HepG2 (cell line): ENCODE results near the gene RB1. TPM values are rescaled to one million over a fixed set of nuclear protein-coding genes. Genes with fewer than 3 reads are reported as not detected.

Experiments used
- ATM ChIP-seq: fragments of 450-650 bp; IDR thresholded peaks from 2 replicates; pipeline ENCODE4 v1.7.1; 2017; ENCODE audit warnings: mild to moderate bottlenecking, borderline replicate concordance
- CCAR2 ChIP-seq: fragments of 200-400 bp; formaldehyde crosslinking; optimal IDR thresholded peaks from 2 replicates; pipeline ENCODE3; 2018; ENCODE audit warnings: low read depth, mild to moderate bottlenecking, low read length, moderate library complexity
- CREB1 ChIP-seq, 2 experiments: fragments of 450-650 bp in 1 of 2; IDR thresholded peaks; 2 replicates each; pipeline ENCODE4 v1.6.1; 2016 to 2017; ENCODE audit warnings: control low read depth in 1 of 2, mild to moderate bottlenecking in 1 of 2, missing compliant biosample characterization in 1 of 2, missing genetic modification characterization in 1 of 2
- EEA1 ChIP-seq: sonication (generic); formaldehyde crosslinking; IDR thresholded peaks from 2 replicates; pipeline ENCODE4 v1.5.1; 2020; ENCODE audit warnings: mild to moderate bottlenecking, missing genetic modification reagents, borderline replicate concordance
- EP300 ChIP-seq, 3 experiments: sonication (generic) in 1 of 3; formaldehyde crosslinking in 1 of 3; IDR thresholded peaks; 2 replicates each; pipeline versions ENCODE4 v1.5.1 to v1.6.1; 2011 to 2020; ENCODE audit warnings: low read depth in 2 of 3, low read length in 2 of 3, borderline replicate concordance in 1 of 3, improper control_type of control experiment in 1 of 3, mild to moderate bottlenecking in 1 of 3, missing genetic modification reagents in 1 of 3, moderate library complexity in 1 of 3
- HMG20B ChIP-seq: conservative IDR thresholded peaks from 2 replicates; pipeline ENCODE4 v1.6.1; 2016; ENCODE audit warnings: missing genetic modification reagents, missing compliant biosample characterization
- KLF12 ChIP-seq: sonication (generic); formaldehyde crosslinking; IDR thresholded peaks from 2 replicates; pipeline ENCODE4 v1.4.0; 2020; ENCODE audit warnings: missing genetic modification reagents, borderline replicate concordance
- MED1 ChIP-seq: sonication (generic); formaldehyde crosslinking; IDR thresholded peaks from 2 replicates; pipeline ENCODE4 v1.4.0; 2020; ENCODE audit warnings: missing genetic modification reagents
- NPAS2 ChIP-seq: sonication (generic); formaldehyde crosslinking; IDR thresholded peaks from 2 replicates; pipeline ENCODE4 v1.8.0; 2022; ENCODE audit warnings: mild to moderate bottlenecking, missing genetic modification reagents, borderline replicate concordance
- NR1H2 ChIP-seq: sonication (generic); formaldehyde crosslinking; IDR thresholded peaks from 2 replicates; pipeline ENCODE4 v1.8.1; 2022; ENCODE audit warnings: low read depth, missing genetic modification reagents, borderline replicate concordance
- POLR2G ChIP-seq: fragments of 200-400 bp; formaldehyde crosslinking; IDR thresholded peaks from 2 replicates; pipeline ENCODE4 v1.6.1; 2018; ENCODE audit warnings: mild to moderate bottlenecking, low read depth, low read length, moderate library complexity
- RORA ChIP-seq: sonication (generic); formaldehyde crosslinking; IDR thresholded peaks from 2 replicates; pipeline ENCODE4 v1.5.0; 2020; ENCODE audit warnings: mild to moderate bottlenecking, missing genetic modification reagents, moderate library complexity
- SNAPC2 ChIP-seq: sonication (generic); formaldehyde crosslinking; IDR thresholded peaks from 2 replicates; pipeline ENCODE4 v1.8.1; 2022; ENCODE audit warnings: mild to moderate bottlenecking, missing genetic modification reagents
- SOX6 ChIP-seq, 2 experiments: fragments of 450-650 bp in 1 of 2; sonication (generic) in 1 of 2; formaldehyde crosslinking in 1 of 2; IDR thresholded peaks; 2 replicates each; pipeline versions ENCODE4 v1.4.0 to v1.6.1; 2017 to 2020; ENCODE audit warnings: antibody characterized with exemption in 1 of 2, mild to moderate bottlenecking in 1 of 2, missing genetic modification reagents in 1 of 2
- SP1 ChIP-seq, 2 experiments: fragments of 450-650 bp in 1 of 2; sonication (generic) in 1 of 2; formaldehyde crosslinking in 1 of 2; IDR thresholded peaks; 2 replicates each; pipeline versions ENCODE4 v1.4.0 to v1.6.1; 2016 to 2020; ENCODE audit warnings: missing genetic modification reagents in 1 of 2
- YEATS2 ChIP-seq: sonication (generic); formaldehyde crosslinking; IDR thresholded peaks from 2 replicates; pipeline ENCODE4 v1.4.0; 2020; ENCODE audit warnings: missing genetic modification reagents, borderline replicate concordance
- ZNF615 ChIP-seq: sonication (generic); formaldehyde crosslinking; IDR thresholded peaks from 2 replicates; pipeline ENCODE4 v1.5.0; 2020; ENCODE audit warnings: mild to moderate bottlenecking, missing genetic modification reagents, borderline replicate concordance
- ZNF737 ChIP-seq: sonication (generic); formaldehyde crosslinking; IDR thresholded peaks from 2 replicates; pipeline ENCODE4 v1.5.0; 2020; ENCODE audit warnings: missing genetic modification reagents, mild to moderate bottlenecking, borderline replicate concordance
- polyA plus RNA-seq, 8 experiments: library from polyadenylated mRNA; depleted of rRNA in 3 of 8; stranded (reverse) in 7 of 8; unstranded in 1 of 8; fragments of >200 nt; fragmentation: Illumina TruSeq in 4 of 8; extraction: Trizol in 4 of 8; gene quantifications; 2 replicates each; pipeline versions ENCODE4 v1.2.1 to v1.2.3, GENCODE V29; 2011 to 2016; ENCODE audit warnings: low read depth in 4 of 8, missing spikeins in 1 of 8, mixed read lengths in 1 of 8; ENCODE audit not compliant: insufficient read depth in 1 of 8
- total RNA-seq, 5 experiments: library from RNA; depleted of rRNA; stranded (reverse); fragments of >200 nt; fragmentation: Illumina TruSeq; extraction: Trizol; gene quantifications; 2 replicates each; pipeline ENCODE4 v1.2.3, GENCODE V29; 2016; ENCODE audit warnings: low read depth in 1 of 5
- TF ChIP-seq, protein P1 (sequence below), 2 experiments: sonication (generic) in 1 of 2; formaldehyde crosslinking in 1 of 2; IDR thresholded peaks; 2 replicates each; pipeline versions ENCODE4 v1.4.0 to v1.6.1; 2018 to 2020; ENCODE audit warnings: missing genetic modification reagents in 2 of 2, borderline replicate concordance in 1 of 2, low read depth in 1 of 2, mild to moderate bottlenecking in 1 of 2, missing biosample characterization in 1 of 2
- TF ChIP-seq, protein P2 (sequence below): sonication (generic); formaldehyde crosslinking; IDR thresholded peaks from 2 replicates; pipeline ENCODE4 v1.5.0; 2020; ENCODE audit warnings: mild to moderate bottlenecking, missing genetic modification reagents
- TF ChIP-seq, protein P3 (sequence below): sonication (generic); formaldehyde crosslinking; IDR thresholded peaks from 2 replicates; pipeline ENCODE4 v1.4.0; 2020; ENCODE audit warnings: missing genetic modification reagents

RB1 gene
- total and polyA plus RNA-seq, 2 of the 13 experiments (the other 11 are each of a cell fraction or from before 2014, with no cell fraction given) = 15.6 to 23.7 TPM

DNA sequence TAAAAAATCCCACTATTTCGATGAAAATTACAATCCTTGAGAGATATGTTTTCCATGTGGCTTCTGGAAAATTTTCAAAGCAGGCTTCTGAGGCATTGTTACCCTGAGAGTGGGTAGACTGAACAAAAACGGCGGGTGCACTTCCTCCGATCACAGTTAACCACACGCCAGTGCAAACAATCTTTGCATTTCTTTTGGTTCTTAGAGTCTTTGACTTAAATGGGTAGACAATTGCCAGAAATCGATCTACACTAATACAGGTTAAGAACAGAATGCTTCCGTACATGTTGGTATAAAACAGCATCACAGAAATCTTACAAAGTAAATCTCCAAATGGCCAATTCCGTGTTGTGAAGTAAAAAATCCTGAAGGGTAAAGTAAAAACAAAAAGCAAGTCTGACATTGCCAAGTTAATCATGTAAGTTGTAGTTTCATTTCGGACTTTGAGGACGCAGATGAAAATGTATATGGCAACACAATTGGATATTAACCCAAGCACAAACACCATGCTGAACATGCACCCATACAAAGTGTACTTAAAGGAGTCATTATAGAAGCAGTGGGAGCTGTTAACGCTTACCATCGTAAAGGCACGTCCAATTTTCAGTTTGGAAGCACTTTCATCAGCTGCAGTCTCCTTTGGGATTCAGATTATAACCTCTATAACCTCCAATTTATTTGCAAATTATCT, 108.4 kb downstream of the RB1 start (continued):
- TF ChIP-seq ZNF615 (CRISPR knock-in tag) (no peak), KLF12 (CRISPR knock-in tag) (0 out of 2 replicates have a peak, but pooled peaks have one; percentile 1), NPAS2 (CRISPR knock-in tag) (no peak), EP300 (IDR thresholded peaks at IDR 0.05; ENCODE audit: low read depth in 2 of 2, low read length in 2 of 2) (no peak), EP300 (CRISPR knock-in tag; IDR thresholded peaks at IDR 0.05; ENCODE audit: borderline replicate concordance) (no peak), CCAR2 (no peak), NR1H2 (CRISPR knock-in tag) (no peak), YEATS2 (CRISPR knock-in tag) (no peak), POLR2G (peak; percentile 56), EEA1 (CRISPR knock-in tag) (no peak), SP1 (IDR thresholded peaks at IDR 0.05) (no peak), SP1 (CRISPR knock-in tag; IDR thresholded peaks at IDR 0.05) (no peak), CREB1 (IDR thresholded peaks at IDR 0.05) (no peak), CREB1 (CRISPR knock-in tag; IDR thresholded peaks at IDR 0.05) (0 out of 2 replicates have a peak, but pooled peaks have one; percentile 19), SNAPC2 (CRISPR knock-in tag) (no peak), ATM (no peak), SOX6 (IDR thresholded peaks at IDR 0.05) (no peak), SOX6 (CRISPR knock-in tag; IDR thresholded peaks at IDR 0.05) (peak; percentile 44; the same call in 1 of the 2 replicates), ZNF737 (CRISPR knock-in tag) (no peak), RORA (no peak), HMG20B (CRISPR knock-in tag) (no peak), MED1 (CRISPR knock-in tag) (no peak)
- TF ChIP-seq, protein P1, sequence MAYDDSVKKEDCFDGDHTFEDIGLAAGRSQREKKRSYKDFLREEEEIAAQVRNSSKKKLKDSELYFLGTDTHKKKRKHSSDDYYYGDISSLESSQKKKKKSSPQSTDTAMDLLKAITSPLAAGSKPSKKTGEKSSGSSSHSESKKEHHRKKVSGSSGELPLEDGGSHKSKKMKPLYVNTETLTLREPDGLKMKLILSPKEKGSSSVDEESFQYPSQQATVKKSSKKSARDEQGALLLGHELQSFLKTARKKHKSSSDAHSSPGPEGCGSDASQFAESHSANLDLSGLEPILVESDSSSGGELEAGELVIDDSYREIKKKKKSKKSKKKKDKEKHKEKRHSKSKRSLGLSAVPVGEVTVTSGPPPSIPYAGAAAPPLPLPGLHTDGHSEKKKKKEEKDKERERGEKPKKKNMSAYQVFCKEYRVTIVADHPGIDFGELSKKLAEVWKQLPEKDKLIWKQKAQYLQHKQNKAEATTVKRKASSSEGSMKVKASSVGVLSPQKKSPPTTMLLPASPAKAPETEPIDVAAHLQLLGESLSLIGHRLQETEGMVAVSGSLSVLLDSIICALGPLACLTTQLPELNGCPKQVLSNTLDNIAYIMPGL (CRISPR knock-in tag; IDR thresholded peaks at IDR 0.05; ENCODE audit: borderline replicate concordance in 1 of 2, low read depth in 1 of 2) = 0 out of 4 replicates have a peak, but pooled peaks of 1 of the 2 experiments have one; percentile 13
- TF ChIP-seq, protein P2, sequence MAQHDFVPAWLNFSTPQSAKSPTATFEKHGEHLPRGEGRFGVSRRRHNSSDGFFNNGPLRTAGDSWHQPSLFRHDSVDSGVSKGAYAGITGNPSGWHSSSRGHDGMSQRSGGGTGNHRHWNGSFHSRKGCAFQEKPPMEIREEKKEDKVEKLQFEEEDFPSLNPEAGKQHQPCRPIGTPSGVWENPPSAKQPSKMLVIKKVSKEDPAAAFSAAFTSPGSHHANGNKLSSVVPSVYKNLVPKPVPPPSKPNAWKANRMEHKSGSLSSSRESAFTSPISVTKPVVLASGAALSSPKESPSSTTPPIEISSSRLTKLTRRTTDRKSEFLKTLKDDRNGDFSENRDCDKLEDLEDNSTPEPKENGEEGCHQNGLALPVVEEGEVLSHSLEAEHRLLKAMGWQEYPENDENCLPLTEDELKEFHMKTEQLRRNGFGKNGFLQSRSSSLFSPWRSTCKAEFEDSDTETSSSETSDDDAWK (CRISPR knock-in tag) = no peak
- TF ChIP-seq, protein P3, sequence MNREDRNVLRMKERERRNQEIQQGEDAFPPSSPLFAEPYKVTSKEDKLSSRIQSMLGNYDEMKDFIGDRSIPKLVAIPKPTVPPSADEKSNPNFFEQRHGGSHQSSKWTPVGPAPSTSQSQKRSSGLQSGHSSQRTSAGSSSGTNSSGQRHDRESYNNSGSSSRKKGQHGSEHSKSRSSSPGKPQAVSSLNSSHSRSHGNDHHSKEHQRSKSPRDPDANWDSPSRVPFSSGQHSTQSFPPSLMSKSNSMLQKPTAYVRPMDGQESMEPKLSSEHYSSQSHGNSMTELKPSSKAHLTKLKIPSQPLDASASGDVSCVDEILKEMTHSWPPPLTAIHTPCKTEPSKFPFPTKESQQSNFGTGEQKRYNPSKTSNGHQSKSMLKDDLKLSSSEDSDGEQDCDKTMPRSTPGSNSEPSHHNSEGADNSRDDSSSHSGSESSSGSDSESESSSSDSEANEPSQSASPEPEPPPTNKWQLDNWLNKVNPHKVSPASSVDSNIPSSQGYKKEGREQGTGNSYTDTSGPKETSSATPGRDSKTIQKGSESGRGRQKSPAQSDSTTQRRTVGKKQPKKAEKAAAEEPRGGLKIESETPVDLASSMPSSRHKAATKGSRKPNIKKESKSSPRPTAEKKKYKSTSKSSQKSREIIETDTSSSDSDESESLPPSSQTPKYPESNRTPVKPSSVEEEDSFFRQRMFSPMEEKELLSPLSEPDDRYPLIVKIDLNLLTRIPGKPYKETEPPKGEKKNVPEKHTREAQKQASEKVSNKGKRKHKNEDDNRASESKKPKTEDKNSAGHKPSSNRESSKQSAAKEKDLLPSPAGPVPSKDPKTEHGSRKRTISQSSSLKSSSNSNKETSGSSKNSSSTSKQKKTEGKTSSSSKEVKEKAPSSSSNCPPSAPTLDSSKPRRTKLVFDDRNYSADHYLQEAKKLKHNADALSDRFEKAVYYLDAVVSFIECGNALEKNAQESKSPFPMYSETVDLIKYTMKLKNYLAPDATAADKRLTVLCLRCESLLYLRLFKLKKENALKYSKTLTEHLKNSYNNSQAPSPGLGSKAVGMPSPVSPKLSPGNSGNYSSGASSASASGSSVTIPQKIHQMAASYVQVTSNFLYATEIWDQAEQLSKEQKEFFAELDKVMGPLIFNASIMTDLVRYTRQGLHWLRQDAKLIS = peak; percentile 31
